HG02610 (cell line): ENCODE measurements around the gene RAB31.
"Not testable (repeated sequence)": the region's sequence is repeated elsewhere in the genome, so short reads cannot be mapped to it uniquely, and the experiment has no call there.

Source experiments
- ATAC-seq: cut with Tn5 transposase; IDR thresholded peaks from one replicate; pipeline ENCODE4 v1.9.1; 2021; ENCODE audit warnings: mild to moderate bottlenecking, moderate library complexity; ENCODE audit not compliant: unreplicated experiment

The RAB31 gene

GRCh38 chr18:9876212-9876866 is 168.2 kb downstream of the RAB31 start:
- no peak for ATAC-seq

DNA sequence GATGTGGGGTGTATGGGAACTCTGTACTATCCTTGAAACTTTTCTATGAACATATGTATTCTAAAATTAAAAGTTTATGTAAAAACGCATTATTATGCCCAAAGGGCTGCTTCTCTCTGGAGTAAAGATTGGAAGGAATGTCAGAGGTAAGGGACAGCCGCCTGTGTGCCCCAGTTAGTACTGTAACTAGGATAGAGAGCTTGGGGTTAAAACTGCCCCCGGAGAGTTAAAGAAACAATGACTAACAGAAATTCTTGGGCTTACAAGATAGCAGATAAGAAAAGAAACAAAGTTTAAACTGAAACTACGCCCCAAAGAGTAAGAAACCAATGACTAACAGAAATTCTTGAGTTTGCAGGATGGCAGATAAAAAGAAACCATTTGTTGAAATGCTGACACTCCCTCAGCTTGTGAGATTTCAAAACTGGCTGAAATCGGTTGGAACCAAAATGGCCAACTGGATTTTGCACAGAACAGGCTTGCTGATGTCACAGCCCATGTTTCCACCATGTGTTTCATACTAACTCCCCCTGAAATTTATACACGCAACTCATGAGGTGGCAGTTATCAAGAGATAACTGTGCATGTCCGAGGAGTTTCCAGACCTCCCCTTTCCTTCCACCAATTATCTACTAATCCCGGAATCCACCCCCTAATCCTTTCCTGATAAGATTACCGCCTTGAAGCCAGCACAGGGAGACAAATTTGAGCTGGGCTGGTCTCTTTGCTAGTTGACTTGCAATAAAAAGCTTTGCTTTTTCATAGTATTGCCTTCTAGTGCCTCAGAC is 169.0 kb downstream of the RAB31 start:
- no peak for ATAC-seq

DNA sequence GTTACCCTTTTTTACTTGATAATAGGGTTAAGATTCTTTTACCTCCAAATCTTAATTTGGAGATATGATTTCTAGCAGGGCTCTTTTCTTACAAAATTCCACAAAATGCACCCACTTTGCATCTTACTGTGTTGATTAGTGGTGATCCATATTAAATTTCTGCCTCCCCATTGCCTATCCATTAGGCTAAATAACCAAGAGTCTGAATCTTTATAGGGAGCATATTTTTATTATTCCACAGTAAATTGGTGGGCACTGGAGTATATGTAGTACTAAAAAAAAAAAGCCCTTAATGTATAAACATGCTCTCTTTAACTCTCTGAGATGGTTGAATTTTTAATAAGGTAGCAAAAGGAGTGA is 169.5 kb downstream of the RAB31 start:
- ATAC-seq: no peak

GRCh38 chr18:9878095-9878494 is 170.0 kb downstream of the RAB31 start:
- no peak for ATAC-seq

DNA sequence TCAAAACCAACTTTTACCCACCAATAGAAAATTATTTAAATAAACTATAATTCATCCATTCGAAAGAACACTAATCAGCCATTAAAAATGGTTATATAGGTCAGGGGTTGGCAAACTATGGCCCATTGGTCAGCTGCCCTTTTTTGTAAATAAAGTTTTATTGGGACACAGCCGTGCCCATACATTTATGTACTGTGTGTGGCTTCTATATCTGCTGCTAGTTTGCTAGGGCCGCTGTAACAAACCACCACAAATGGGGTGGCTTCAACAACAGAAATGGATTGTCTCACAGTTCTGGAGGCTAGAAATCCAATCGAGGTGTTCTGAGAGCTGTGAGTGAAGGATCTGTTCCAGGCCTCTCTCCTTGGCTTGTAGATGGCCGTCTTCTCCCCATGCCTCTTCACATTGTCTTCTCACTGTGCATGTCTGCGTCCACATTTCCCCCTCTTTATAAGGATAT is 170.7 kb downstream of the RAB31 start:
- no peak for ATAC-seq

DNA sequence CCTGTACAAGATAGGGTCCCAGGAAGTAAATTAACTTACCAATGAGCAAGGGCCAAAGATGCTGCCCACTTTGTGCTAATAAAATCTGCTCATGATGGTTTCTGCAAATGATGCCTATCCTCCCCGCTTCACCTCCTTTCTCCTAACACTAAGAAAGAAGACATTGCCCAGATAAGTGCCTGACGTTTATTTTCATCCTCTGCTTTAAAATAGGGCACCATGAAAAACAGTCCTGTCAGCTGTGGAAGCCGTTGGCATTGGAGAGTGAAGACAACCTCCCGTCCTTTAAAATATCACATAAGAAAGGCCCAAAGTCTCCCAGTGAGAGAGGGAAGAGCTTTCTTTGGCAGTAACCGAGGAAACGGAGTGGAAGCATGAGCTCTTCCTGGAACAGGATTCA is 176.0 kb downstream of the RAB31 start:
- no peak for ATAC-seq

DNA sequence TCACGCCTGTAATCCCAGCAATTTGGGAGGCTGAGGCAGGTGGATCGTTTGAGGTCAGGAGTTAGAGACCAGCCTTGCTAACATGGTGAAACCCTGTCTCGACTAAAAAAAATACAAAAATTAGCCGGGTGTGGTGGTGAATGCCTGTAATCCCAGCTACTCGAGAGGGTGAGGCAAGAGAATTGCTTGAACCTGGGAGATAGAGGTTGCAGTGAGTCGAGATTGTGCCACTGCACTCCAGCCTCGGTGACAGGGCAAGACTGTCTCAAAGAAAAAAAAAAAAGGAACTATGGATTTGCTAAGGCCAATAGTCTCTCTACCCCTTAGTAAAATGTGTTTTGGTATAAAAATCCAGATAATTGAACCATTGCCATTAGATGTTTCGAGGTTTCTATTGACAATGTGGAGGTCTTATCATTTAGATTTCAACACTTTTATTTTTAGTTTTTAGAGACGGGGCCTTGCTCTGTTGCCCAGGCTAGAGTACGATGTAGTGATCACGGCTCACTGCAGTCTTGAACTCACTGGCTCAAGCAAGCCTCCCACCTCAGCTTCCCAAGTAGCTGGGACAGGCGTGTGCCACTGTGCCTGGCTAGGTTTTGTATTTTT is 176.5 kb downstream of the RAB31 start:
- ATAC-seq: no peak

- no peak for ATAC-seq
Observed at GRCh38 chr18:9885170-9886004, 177.3 kb downstream of the RAB31 start, which contains the start of gene TXNDC2. TSS of gene TXNDC2 (plus strand) at chr18:9885973. CDS start at chr18:9886681, 708 bp downstream.

DNA sequence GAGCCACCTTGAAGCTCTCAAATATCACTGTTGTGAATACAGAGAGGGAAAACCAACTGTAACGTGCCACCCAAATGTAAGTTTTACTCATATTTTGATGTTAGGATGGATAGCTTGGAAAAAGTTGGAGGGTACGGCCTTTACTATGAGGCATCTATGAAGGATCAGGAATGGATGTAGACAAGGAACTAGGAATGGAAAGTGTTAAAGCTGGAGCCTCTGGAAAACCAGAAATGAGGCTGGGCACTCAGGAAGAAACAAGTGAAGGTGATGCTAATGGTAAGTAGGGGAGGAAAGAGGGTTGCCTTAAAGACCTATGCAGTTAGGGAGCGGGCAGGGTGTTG is 177.9 kb downstream of the RAB31 start:
- ATAC-seq: no peak

- no peak for ATAC-seq
Observed at GRCh38 chr18:9887992-9888391, 179.9 kb downstream of the RAB31 start.

- no peak for ATAC-seq
Observed at GRCh38 chr18:9890196-9890595, 182.1 kb downstream of the RAB31 start.

GRCh38 chr18:9890957-9891356 is 182.9 kb downstream of the RAB31 start:
- no peak for ATAC-seq

DNA sequence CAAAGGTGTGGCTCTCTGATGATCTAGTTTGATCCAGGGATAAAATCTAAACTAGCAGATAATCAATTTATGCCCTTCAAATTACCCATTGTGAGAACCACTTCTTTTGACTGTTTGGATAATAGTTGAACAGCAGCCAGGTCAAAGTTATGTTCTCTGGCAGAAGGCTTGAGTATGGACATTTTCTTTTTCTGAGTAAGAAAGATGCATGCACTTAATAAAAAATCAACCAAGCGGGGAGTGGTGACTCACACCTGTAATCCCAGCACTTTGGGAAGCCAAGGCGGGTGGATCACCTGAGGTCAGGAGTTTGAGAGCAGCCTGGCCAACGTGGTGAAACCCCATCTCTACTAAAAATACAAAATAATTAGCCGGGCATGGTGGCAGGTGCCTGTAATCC is 183.4 kb downstream of the RAB31 start:
- ATAC-seq: not testable (repeated sequence)

- ATAC-seq: no peak
Observed at GRCh38 chr18:9894454-9895068, 186.5 kb downstream of the RAB31 start.

DNA sequence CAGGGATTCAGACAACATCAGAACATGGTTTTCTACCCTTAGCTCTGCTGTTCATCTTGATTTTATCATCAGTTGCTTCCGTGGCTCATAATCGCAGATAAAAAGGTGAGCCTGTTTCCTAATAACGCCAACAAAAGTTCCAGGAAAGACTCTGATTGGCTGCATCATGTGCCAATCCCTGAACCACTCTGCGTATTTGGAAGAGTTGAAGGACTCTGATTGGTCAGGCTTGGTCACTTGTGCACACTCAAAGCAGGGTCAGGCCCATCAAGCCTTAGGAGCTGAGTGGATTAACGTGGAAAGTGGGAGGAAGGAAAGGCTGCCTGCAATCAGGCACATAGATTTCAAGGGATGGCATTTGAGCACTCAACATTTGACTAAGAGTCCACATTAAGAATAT is 189.0 kb downstream of the RAB31 start:
- ATAC-seq: no peak

DNA sequence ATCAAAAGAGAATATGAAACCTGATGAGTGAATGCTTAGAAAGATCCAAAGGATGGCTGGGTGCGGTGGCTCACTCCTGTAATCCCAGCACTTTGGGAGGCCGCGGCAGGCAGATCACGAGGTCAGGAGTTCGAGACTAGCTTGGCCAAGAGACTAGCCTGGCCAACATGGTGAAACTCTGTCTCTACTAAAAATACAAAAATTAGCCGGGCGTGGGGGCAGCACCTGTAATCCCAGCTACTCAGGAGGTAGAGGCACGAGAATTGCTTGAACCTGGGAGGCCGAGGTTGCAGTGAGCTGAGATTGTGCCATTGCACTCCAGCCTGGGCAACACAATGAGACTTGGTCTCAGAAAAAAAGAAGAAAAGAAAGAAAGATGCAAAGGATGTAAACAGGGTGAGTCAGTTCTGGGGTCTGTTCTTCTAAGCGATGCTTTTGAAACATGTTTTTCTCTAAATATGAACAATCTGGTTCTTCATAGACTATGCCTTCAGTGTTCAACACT is 189.7 kb downstream of the RAB31 start:
- not testable (repeated sequence) for ATAC-seq

GRCh38 chr18:9898792-9899549 is 190.9 kb downstream of the RAB31 start:
- ATAC-seq: no peak

DNA sequence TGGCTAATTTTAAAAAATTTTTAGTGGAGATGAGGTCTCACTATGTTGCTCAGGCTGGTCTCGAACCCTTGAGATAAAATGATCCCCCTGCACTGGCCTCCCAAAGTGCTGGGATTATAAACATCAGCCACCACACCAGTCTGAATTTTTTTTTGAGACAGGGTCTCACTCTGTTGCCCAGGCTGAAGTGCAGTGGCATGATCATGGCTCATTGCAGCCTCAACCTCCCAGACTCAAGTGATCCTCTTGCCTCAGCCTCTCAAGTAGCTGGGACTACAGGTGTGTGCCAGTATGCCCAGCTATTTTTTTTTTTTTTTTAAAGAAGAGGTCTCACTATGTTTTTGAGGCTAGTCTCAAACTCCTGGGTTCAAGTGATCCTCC is 191.4 kb downstream of the RAB31 start:
- ATAC-seq: not testable (repeated sequence)

GRCh38 chr18:9900699-9901098 is 192.6 kb downstream of the RAB31 start:
- ATAC-seq: no peak

- no peak for ATAC-seq
Observed at GRCh38 chr18:9901377-9901776, 193.3 kb downstream of the RAB31 start.
